ENCODE data around the gene MAP2K1. TPM values are rescaled to one million over a fixed set of nuclear protein-coding genes. Genes with fewer than 3 reads are reported as not detected.
A peak's percentile ranks its signal among the peaks of the same experiment; 100 is the strongest.

MAP2K1 gene
- total RNA-seq, 1 experiment from 2014 or later: 56.8 TPM

- no peak overlapping the region for H3K27ac ChIP-seq (ENCODE audit: low read depth, low read length, poor library complexity, severe bottlenecking)
- no peak overlapping the region for H3K4me3 ChIP-seq (ENCODE audit: low read depth, low read length, poor library complexity, severe bottlenecking)
- peaks cover 9% of the 10 kb centered on the region for H3K4me1 ChIP-seq (ENCODE audit: insufficient read depth, low read length, poor library complexity, severe bottlenecking)
- intact Hi-C loops (cut with micrococcal nuclease; ENCODE audit: unreplicated experiment): no loop called here
- H3K36me3 ChIP-seq (ENCODE audit: insufficient read depth, low read length, poor library complexity, severe bottlenecking): no peaks in the 10 kb centered on the region
- no peaks in the 10 kb centered on the region for H3K9me3 ChIP-seq (ENCODE audit: low read depth, low read length, poor library complexity, severe bottlenecking)
- ChIA-PET CTCF (no interaction called here), POLR2A (ENCODE audit: low non-redundant PET) (no interaction called here)
- no peak for DNase-seq (ENCODE audit: low spot score)
- TF ChIP-seq, protein P1, sequence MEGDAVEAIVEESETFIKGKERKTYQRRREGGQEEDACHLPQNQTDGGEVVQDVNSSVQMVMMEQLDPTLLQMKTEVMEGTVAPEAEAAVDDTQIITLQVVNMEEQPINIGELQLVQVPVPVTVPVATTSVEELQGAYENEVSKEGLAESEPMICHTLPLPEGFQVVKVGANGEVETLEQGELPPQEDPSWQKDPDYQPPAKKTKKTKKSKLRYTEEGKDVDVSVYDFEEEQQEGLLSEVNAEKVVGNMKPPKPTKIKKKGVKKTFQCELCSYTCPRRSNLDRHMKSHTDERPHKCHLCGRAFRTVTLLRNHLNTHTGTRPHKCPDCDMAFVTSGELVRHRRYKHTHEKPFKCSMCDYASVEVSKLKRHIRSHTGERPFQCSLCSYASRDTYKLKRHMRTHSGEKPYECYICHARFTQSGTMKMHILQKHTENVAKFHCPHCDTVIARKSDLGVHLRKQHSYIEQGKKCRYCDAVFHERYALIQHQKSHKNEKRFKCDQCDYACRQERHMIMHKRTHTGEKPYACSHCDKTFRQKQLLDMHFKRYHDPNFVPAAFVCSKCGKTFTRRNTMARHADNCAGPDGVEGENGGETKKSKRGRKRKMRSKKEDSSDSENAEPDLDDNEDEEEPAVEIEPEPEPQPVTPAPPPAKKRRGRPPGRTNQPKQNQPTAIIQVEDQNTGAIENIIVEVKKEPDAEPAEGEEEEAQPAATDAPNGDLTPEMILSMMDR (conservative IDR thresholded peaks at IDR 0.05; ENCODE audit: low read depth, low read length): no peak
- no peak for TF ChIP-seq EZH2 (IDR thresholded peaks at IDR 0.05; ENCODE audit: borderline replicate concordance, low read depth, low read length, poor library complexity, severe bottlenecking)
- no TSS peak for BruUV-seq (replicated peaks)
- no peaks in the 10 kb centered on the region for H3K27me3 ChIP-seq (replicated peaks; ENCODE audit: insufficient read depth, low read depth, low read length, poor library complexity)
These were observed 7.8 kb downstream of the MAP2K1 start for GRCh38 chr15:66394472-66394871.

- ChIA-PET CTCF (no interaction called here), POLR2A (ENCODE audit: low non-redundant PET) (interaction anchor here (0.7 kb wide), 1 partner anchor 130 kb away, joined by 10 read pairs; no protein-coding TSS in a partner anchor)
- Histone ChIP-seq H3K4me3 (ENCODE audit: low read depth, low read length, poor library complexity, severe bottlenecking) (no peak overlapping the region), H3K27me3 (replicated peaks; ENCODE audit: insufficient read depth, low read depth, low read length, poor library complexity) (no peaks in the 10 kb centered on the region), H3K9me3 (ENCODE audit: low read depth, low read length, poor library complexity, severe bottlenecking) (no peaks in the 10 kb centered on the region), H3K4me1 (ENCODE audit: insufficient read depth, low read length, poor library complexity, severe bottlenecking) (peaks cover 8% of the 10 kb centered on the region), H3K27ac (ENCODE audit: low read depth, low read length, poor library complexity, severe bottlenecking) (no peak overlapping the region), H3K36me3 (ENCODE audit: insufficient read depth, low read length, poor library complexity, severe bottlenecking) (no peaks in the 10 kb centered on the region)
- TF ChIP-seq, protein P1 (conservative IDR thresholded peaks at IDR 0.05; ENCODE audit: low read depth, low read length): 0 out of 2 replicates have a peak, but pooled peaks have one; percentile 17
- no peak for TF ChIP-seq EZH2 (IDR thresholded peaks at IDR 0.05; ENCODE audit: borderline replicate concordance, low read depth, low read length, poor library complexity, severe bottlenecking)
- no TSS peak for BruUV-seq (replicated peaks)
- intact Hi-C loops (cut with micrococcal nuclease; ENCODE audit: unreplicated experiment): no loop called here
- DNase-seq (ENCODE audit: low spot score): no peak
These were observed 8.2 kb downstream of the MAP2K1 start for GRCh38 chr15:66394915-66395314.

- CTCF ChIA-PET: interaction anchor here (0.5 kb wide), 1 partner anchor 93 kb away, joined by 3 read pairs; no protein-coding TSS in a partner anchor
- intact Hi-C loops (cut with micrococcal nuclease; ENCODE audit: unreplicated experiment): no loop called here
- Histone ChIP-seq H3K27ac (ENCODE audit: low read depth, low read length, poor library complexity, severe bottlenecking) (no peak overlapping the region), H3K4me3 (ENCODE audit: low read depth, low read length, poor library complexity, severe bottlenecking) (no peak overlapping the region), H3K9me3 (ENCODE audit: low read depth, low read length, poor library complexity, severe bottlenecking) (no peaks in the 10 kb centered on the region), H3K27me3 (replicated peaks; ENCODE audit: insufficient read depth, low read depth, low read length, poor library complexity) (no peaks in the 10 kb centered on the region), H3K4me1 (ENCODE audit: insufficient read depth, low read length, poor library complexity, severe bottlenecking) (peaks cover 11% of the 10 kb centered on the region), H3K36me3 (ENCODE audit: insufficient read depth, low read length, poor library complexity, severe bottlenecking) (no peaks in the 10 kb centered on the region)
- TF ChIP-seq, protein P1 (conservative IDR thresholded peaks at IDR 0.05; ENCODE audit: low read depth, low read length): no peak
- no peak for TF ChIP-seq EZH2 (IDR thresholded peaks at IDR 0.05; ENCODE audit: borderline replicate concordance, low read depth, low read length, poor library complexity, severe bottlenecking)
- POLR2A ChIA-PET (ENCODE audit: low non-redundant PET): no interaction called here
- no TSS peak for BruUV-seq (replicated peaks)
- DNase-seq (ENCODE audit: low spot score): no peak
These were observed 12.6 kb downstream of the MAP2K1 start for GRCh38 chr15:66399276-66399675.

Measured in A673 (cell line).